Left hindlimb (tissue), 1 donor: ENCODE data around the gene GNB2.
"Not testable (repeated sequence)": the region's sequence is repeated elsewhere in the genome, so short reads cannot be mapped to it uniquely, and the experiment has no call there.

Experiments
- DNase-seq: peaks from one replicate; pipeline ENCODE4 v3.0.0-alpha.2; 2018

The GNB2 gene

GRCh38 chr7:100673302-100673941 lies at the start of gene GNB2:
Gene GNB2 (plus strand): TSS chr7:100673740. CDS start chr7:100676266, 2,526 bp downstream.
- DNase-seq, result peak; percentile 99

- no peak for DNase-seq
Measured at GRCh38 chr7:100623951-100624824, 49.4 kb upstream of the GNB2 start.

GRCh38 chr7:100626055-100626454 lies 47.5 kb upstream of the GNB2 start:
- no peak for DNase-seq

GRCh38 chr7:100626530-100627237 lies 46.9 kb upstream of the GNB2 start:
- peak; percentile 88 for DNase-seq

- DNase-seq, result no peak
Measured at GRCh38 chr7:100627238-100627549, 46.3 kb upstream of the GNB2 start.

- no peak for DNase-seq
Measured at GRCh38 chr7:100629117-100629716, 44.3 kb upstream of the GNB2 start.

GRCh38 chr7:100630066-100630465 lies 43.5 kb upstream of the GNB2 start:
- no peak for DNase-seq

GRCh38 chr7:100632951-100633717 lies 40.4 kb upstream of the GNB2 start:
- DNase-seq, result peak; percentile 54

GRCh38 chr7:100639995-100640516 lies 33.5 kb upstream of the GNB2 start:
- DNase-seq, result no peak

- DNase-seq, result no peak
Measured at GRCh38 chr7:100640517-100641440, 32.8 kb upstream of the GNB2 start.

GRCh38 chr7:100641463-100641859 lies 32.1 kb upstream of the GNB2 start, which contains the start of gene TFR2:
Gene TFR2 (minus strand): TSS chr7:100641552. CDS start chr7:100641509, 43 bp downstream.
- no peak for DNase-seq

- DNase-seq, result no peak
Measured at GRCh38 chr7:100641860-100642533, 31.5 kb upstream of the GNB2 start.

- no peak for DNase-seq
Measured at GRCh38 chr7:100642534-100642907, 31.0 kb upstream of the GNB2 start.

GRCh38 chr7:100649826-100650565 lies 23.5 kb upstream of the GNB2 start:
- DNase-seq, result no peak

GRCh38 chr7:100654908-100655831 lies 18.4 kb upstream of the GNB2 start:
- no peak for DNase-seq

- DNase-seq, result peak; percentile 74
Measured at GRCh38 chr7:100655908-100656674, 17.4 kb upstream of the GNB2 start, which contains the start of gene ACTL6B. Gene ACTL6B (minus strand): TSS chr7:100656448. CDS start chr7:100656354, 94 bp downstream.

- not testable (repeated sequence) for DNase-seq
Measured at GRCh38 chr7:100662194-100662776, 11.3 kb upstream of the GNB2 start.
